ENCODE results near the gene PRKD2.

PRKD2 gene

GRCh38 chr19:46659151-46660007, 57.5 kb downstream of the PRKD2 start:
- DNase-seq (ENCODE audit: low read depth), result no peak
- H3K4me3 ChIP-seq (ENCODE audit: control insufficient read depth, low read depth, low read length), result peak overlapping the region; percentile 43
- TF ChIP-seq CTCF (conservative IDR thresholded peaks at IDR 0.05; ENCODE audit: control insufficient read depth, insufficient read depth, low read depth, low read length), result no peak

- no peak overlapping the region for H3K4me3 ChIP-seq (ENCODE audit: control insufficient read depth, low read depth, low read length)
- TF ChIP-seq CTCF (conservative IDR thresholded peaks at IDR 0.05; ENCODE audit: control insufficient read depth, insufficient read depth, low read depth, low read length), result no peak
- DNase-seq (ENCODE audit: low read depth), result no peak
These were observed 60.4 kb downstream of the PRKD2 start for GRCh38 chr19:46656541-46656940.

- no peak for TF ChIP-seq CTCF (conservative IDR thresholded peaks at IDR 0.05; ENCODE audit: control insufficient read depth, insufficient read depth, low read depth, low read length)
- no peak overlapping the region for H3K4me3 ChIP-seq (ENCODE audit: control insufficient read depth, low read depth, low read length)
- DNase-seq (ENCODE audit: low read depth), result no peak
These were observed 62.2 kb downstream of the PRKD2 start for GRCh38 chr19:46654621-46655152.

- no peak for TF ChIP-seq CTCF (conservative IDR thresholded peaks at IDR 0.05; ENCODE audit: control insufficient read depth, insufficient read depth, low read depth, low read length)
- DNase-seq (ENCODE audit: low read depth), result no peak
- H3K4me3 ChIP-seq (ENCODE audit: control insufficient read depth, low read depth, low read length), result no peak overlapping the region
These were observed 66.5 kb downstream of the PRKD2 start for GRCh38 chr19:46650445-46650844.

GRCh38 chr19:46648961-46649960, 67.7 kb downstream of the PRKD2 start:
- TF ChIP-seq CTCF (conservative IDR thresholded peaks at IDR 0.05; ENCODE audit: control insufficient read depth, insufficient read depth, low read depth, low read length), result no peak
- no peak overlapping the region for H3K4me3 ChIP-seq (ENCODE audit: control insufficient read depth, low read depth, low read length)
- no peak for DNase-seq (ENCODE audit: low read depth)

Data from fibroblast of mammary gland (primary cell).